Body of pancreas (tissue), 4 donors: ENCODE data around the gene TBK1.

Experiments
- POLR2A ChIP-seq, 3 donors: fragments of 450-650 bp; IDR thresholded peaks; one replicate each; pipeline ENCODE4 v1.6.1; 2016; ENCODE audit warnings: antibody characterized with exemption in 3 of 3, mild to moderate bottlenecking in 2 of 3
- TF ChIP-seq, protein P1 (sequence below), 7 experiments: fragments of 450-650 bp in 4 of 7; fragments of 200-600 bp in 3 of 7; sonication (generic) in 3 of 7; IDR thresholded peaks; one replicate each; pipeline ENCODE4 v1.5.1; 2016 to 2019; ENCODE audit warnings: antibody characterized with exemption in 7 of 7

DNA sequence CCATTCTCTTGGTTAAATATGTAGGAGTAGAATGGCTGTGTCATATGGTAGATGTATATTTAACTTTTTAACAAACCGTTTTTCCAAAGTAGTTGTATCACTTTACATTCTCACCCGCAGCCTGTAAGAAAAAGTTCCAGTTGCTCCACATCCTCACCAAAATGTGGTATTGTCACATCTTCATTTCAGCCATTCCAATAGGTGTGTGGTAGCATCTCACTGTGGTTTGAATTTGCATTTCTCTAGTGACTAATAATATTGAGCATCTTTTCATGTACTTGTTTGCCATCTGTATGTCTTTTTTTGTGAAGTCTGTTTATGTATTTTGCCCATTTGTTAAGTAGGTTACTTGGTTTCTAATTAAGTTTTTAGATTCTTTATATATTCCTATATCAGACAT is 78.6 kb downstream of the TBK1 start:
- TF ChIP-seq, protein P1, sequence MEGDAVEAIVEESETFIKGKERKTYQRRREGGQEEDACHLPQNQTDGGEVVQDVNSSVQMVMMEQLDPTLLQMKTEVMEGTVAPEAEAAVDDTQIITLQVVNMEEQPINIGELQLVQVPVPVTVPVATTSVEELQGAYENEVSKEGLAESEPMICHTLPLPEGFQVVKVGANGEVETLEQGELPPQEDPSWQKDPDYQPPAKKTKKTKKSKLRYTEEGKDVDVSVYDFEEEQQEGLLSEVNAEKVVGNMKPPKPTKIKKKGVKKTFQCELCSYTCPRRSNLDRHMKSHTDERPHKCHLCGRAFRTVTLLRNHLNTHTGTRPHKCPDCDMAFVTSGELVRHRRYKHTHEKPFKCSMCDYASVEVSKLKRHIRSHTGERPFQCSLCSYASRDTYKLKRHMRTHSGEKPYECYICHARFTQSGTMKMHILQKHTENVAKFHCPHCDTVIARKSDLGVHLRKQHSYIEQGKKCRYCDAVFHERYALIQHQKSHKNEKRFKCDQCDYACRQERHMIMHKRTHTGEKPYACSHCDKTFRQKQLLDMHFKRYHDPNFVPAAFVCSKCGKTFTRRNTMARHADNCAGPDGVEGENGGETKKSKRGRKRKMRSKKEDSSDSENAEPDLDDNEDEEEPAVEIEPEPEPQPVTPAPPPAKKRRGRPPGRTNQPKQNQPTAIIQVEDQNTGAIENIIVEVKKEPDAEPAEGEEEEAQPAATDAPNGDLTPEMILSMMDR (IDR thresholded peaks at IDR 0.05): no peak
- no peak for TF ChIP-seq POLR2A (IDR thresholded peaks at IDR 0.05)
